H1 (cell line): ENCODE measurements around the gene MRPS5. TPM values are rescaled to one million over a fixed set of nuclear protein-coding genes. Genes with fewer than 3 reads are reported as not detected.

Source experiments
- BCL11A ChIP-seq, 2 experiments: IDR thresholded peaks; one replicate each; pipeline ENCODE4 v1.6.1; 2011; ENCODE audit warnings: low read depth in 2 of 2, low read length in 2 of 2, mild to moderate bottlenecking in 2 of 2
- CHD1 ChIP-seq: IDR thresholded peaks from 2 replicates; pipeline ENCODE4 v1.6.1; 2012; ENCODE audit warnings: low read depth, low read length, improper control_type of control experiment
- CHD2 ChIP-seq: IDR thresholded peaks from 2 replicates; pipeline ENCODE4 v1.6.1; 2012; ENCODE audit warnings: low read length, improper control_type of control experiment
- GABPA ChIP-seq: IDR thresholded peaks from 2 replicates; pipeline ENCODE4 v1.6.1; 2011; ENCODE audit warnings: mild to moderate bottlenecking, low read length, moderate library complexity, borderline replicate concordance; ENCODE audit not compliant: insufficient read depth
- POLR2AphosphoS5 ChIP-seq: IDR thresholded peaks from 2 replicates; pipeline ENCODE4 v1.6.1; 2011; ENCODE audit warnings: low read depth, low read length
- RBBP5 ChIP-seq: IDR thresholded peaks from 2 replicates; pipeline ENCODE4 v1.7.1; 2012; ENCODE audit warnings: low read depth, mild to moderate bottlenecking, inconsistent platforms, low read length, moderate library complexity, borderline replicate concordance
- polyA plus RNA-seq, 7 experiments: library from polyadenylated mRNA; depleted of rRNA in 3 of 7; stranded (reverse) in 5 of 7; unstranded in 2 of 7; fragments of >200 nt in 5 of 7; fragments of 200-250 nt in 2 of 7; gene quantifications; 1 replicate in 5 of 7; 2 replicates in 1 of 7; 4 replicates in 1 of 7; pipeline versions ENCODE4 v1.2.1 to v1.2.3, GENCODE V29; 2011 to 2013; ENCODE audit warnings: missing spikeins in 2 of 7, mixed read lengths in 2 of 7
- total RNA-seq: library from RNA; stranded (reverse); fragmentation: NEBNext Ultra II Directional; extraction: Animal tissue kit (Norgen Biotek cat#: 25700); gene quantifications from 2 replicates; pipeline ENCODE4 v1.2.1, GENCODE V29; 2021

Gene MRPS5
- total and polyA plus RNA-seq, 2 of the 8 experiments (the other 6 are each of a cell fraction or from before 2014, with no cell fraction given) = 36.7 to 53.0 TPM

DNA sequence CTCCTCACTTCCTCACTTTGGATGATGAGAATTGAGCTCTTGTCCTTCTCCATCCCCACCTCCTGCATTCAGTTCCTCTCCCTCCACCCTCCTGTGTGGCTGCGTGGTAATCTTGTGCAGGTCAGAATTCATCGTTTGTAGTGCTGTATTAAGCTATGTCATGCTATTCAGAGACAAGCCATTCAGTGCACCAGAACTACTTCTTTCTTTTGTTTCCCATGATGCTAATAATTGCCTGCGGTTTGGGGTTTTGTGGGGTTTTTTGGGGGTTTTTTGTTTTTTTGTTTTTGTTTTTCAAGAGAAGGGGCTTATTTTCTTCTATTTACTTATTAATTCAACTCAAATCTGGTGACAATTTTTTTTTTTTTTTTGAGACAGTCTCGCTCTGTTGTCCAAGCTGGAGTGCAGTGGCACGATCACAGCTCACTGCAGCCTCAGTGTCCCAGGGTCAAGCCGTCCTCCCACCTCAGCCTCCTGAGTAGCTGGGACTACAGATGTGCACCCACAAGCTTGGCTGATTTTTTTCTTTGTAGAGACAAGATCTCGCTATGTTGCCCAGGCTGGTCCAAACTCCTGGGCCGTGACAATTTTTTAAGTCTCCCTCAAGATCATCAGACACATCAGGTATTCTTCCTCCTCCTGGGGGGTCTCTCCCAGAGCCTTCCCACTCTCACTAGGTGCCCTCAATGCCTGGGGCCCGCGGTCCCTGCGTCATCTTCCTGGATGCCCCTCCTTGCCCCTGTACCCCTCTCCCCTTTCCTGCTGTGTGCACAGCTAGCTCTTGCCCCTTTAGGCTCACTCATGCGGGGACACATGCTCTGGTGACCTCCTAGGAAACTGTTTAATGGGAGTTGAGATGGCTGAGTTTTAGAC, 58.3 kb downstream of the MRPS5 start (continued):
- TF ChIP-seq CHD1 (no peak), RBBP5 (no peak), GABPA (no peak), BCL11A (IDR thresholded peaks at IDR 0.05; ENCODE audit: low read depth in 2 of 2, low read length in 2 of 2) (no peak), CHD2 (no peak), POLR2AphosphoS5 (no peak)
